ENCODE measurements around the gene C7orf57. TPM values are rescaled to one million over a fixed set of nuclear protein-coding genes. Genes with fewer than 3 reads are reported as not detected.

The C7orf57 gene
- total RNA-seq, 1 experiment from 2014 or later: 0.15 TPM

- ATAC-seq (no peak), DNase-seq (ENCODE audit: low read depth, low spot score) (no peak)
- TF ChIP-seq TCF7L2 (IDR thresholded peaks at IDR 0.05; ENCODE audit: borderline replicate concordance, extremely low read depth, insufficient read depth, insufficient read length) (no peak), YY1 (IDR thresholded peaks at IDR 0.05; ENCODE audit: extremely low read depth, insufficient replicate concordance, low read depth, low read length) (no peak), SP1 (IDR thresholded peaks at IDR 0.05; ENCODE audit: low read depth) (no peak)
- Histone ChIP-seq H3K27me3 (ENCODE audit: insufficient read depth, low read length) (no peaks in the 10 kb centered on the region), H3K9me3 (ENCODE audit: control insufficient read depth in 1 of 2, insufficient read depth in 1 of 2, low read depth in 1 of 2, low read length in 2 of 2) (no peaks in the 10 kb centered on the region), H3K4me2 (ENCODE audit: low read length) (peak overlapping the region; percentile 95), H3K4me1 (ENCODE audit: control insufficient read depth in 1 of 2, insufficient read depth in 2 of 2, low read length in 2 of 2) (peaks cover 58 to 85% of the 10 kb centered on the region in 2 experiments), H3K36me3 (ENCODE audit: control insufficient read depth in 1 of 2, insufficient read depth in 2 of 2, low read length in 2 of 2) (no peaks in the 10 kb centered on the region), H3K4me3 (replicated peaks in 1 of 2; ENCODE audit: low read depth in 1 of 2, low read length in 2 of 2) (no peak overlapping the region), H4K20me1 (ENCODE audit: insufficient read depth) (no peaks in the 10 kb centered on the region), H3K9me2 (ENCODE audit: insufficient read depth) (no peaks in the 10 kb centered on the region), H3K27ac (ENCODE audit: low read depth, low read length) (no peak overlapping the region), H3K79me2 (ENCODE audit: insufficient read depth, low read length) (peaks cover 3% of the 10 kb centered on the region; the same call in 1 of the 2 replicates), H3K9ac (ENCODE audit: low read length) (peak overlapping the region; percentile 49; the same call in 1 of the 2 replicates), H2AFZ (ENCODE audit: low read depth, low read length, poor library complexity, severe bottlenecking) (no peak overlapping the region)
- ChIA-PET POLR2A (interaction anchor here (2.2 to 3.0 kb wide), 2 partner anchors 10 to 86 kb away, joined by 5 to 23 read pairs; no protein-coding TSS in a partner anchor), CTCF (interaction anchor here (1.0 kb wide), 1 partner anchor 17 kb away, joined by 3 read pairs; no protein-coding TSS in a partner anchor), RAD21 (ENCODE audit: low non-redundant PET in 1 of 2, low total read pairs in 2 of 2, uncharacterized antibody in 2 of 2, unreplicated experiment in 2 of 2) (no interaction called here)
- intact Hi-C loops (cut with micrococcal nuclease): loop anchor here (1.0 kb wide), 1 partner anchor 86 kb away; no protein-coding TSS in a partner anchor
- no TSS peak for BruUV-seq (replicated peaks)
These were observed 50.6 kb downstream of the C7orf57 start for GRCh38 chr7:48085942-48086341.

- Histone ChIP-seq H3K36me3 (ENCODE audit: control insufficient read depth in 1 of 2, insufficient read depth in 2 of 2, low read length in 2 of 2) (no peaks in the 10 kb centered on the region), H3K9me2 (ENCODE audit: insufficient read depth) (no peaks in the 10 kb centered on the region), H3K9ac (ENCODE audit: low read length) (no peak overlapping the region), H2AFZ (ENCODE audit: low read depth, low read length, poor library complexity, severe bottlenecking) (no peak overlapping the region), H4K20me1 (ENCODE audit: insufficient read depth) (no peaks in the 10 kb centered on the region), H3K79me2 (ENCODE audit: insufficient read depth, low read length) (peaks cover 3% of the 10 kb centered on the region; the same call in 1 of the 2 replicates), H3K4me2 (ENCODE audit: low read length) (peak overlapping the region; percentile 95), H3K9me3 (ENCODE audit: control insufficient read depth in 1 of 2, insufficient read depth in 1 of 2, low read depth in 1 of 2, low read length in 2 of 2) (no peaks in the 10 kb centered on the region), H3K27ac (ENCODE audit: low read depth, low read length) (no peak overlapping the region), H3K27me3 (ENCODE audit: insufficient read depth, low read length) (no peaks in the 10 kb centered on the region), H3K4me1 (ENCODE audit: control insufficient read depth in 1 of 2, insufficient read depth in 2 of 2, low read length in 2 of 2) (peaks cover 72 to 93% of the 10 kb centered on the region in 2 experiments), H3K4me3 (replicated peaks in 1 of 2; ENCODE audit: low read depth in 1 of 2, low read length in 2 of 2) (no peak overlapping the region)
- BruUV-seq (replicated peaks): no TSS peak
- intact Hi-C loops (cut with micrococcal nuclease): no loop called here
- no peak for TF ChIP-seq ZNF274 (IDR thresholded peaks at IDR 0.05; ENCODE audit: low read depth, low read length)
- TF ChIP-seq POLR2A (IDR thresholded peaks at IDR 0.05; ENCODE audit: borderline replicate concordance, extremely low read depth, insufficient read depth, insufficient read length): no peak
- TF ChIP-seq SIN3A (IDR thresholded peaks at IDR 0.05; ENCODE audit: low read depth): no peak
- TF ChIP-seq MAX (IDR thresholded peaks at IDR 0.05): no peak
- no peak for TF ChIP-seq RAD21 (IDR thresholded peaks at IDR 0.05; ENCODE audit: low read depth)
- no peak for TF ChIP-seq YY1 (IDR thresholded peaks at IDR 0.05; ENCODE audit: extremely low read depth, insufficient replicate concordance, low read depth, low read length)
- TF ChIP-seq ZFX (IDR thresholded peaks at IDR 0.05): no peak
- ATAC-seq: no peak
- ChIA-PET RAD21 (ENCODE audit: low non-redundant PET in 1 of 2, low total read pairs in 2 of 2, uncharacterized antibody in 2 of 2, unreplicated experiment in 2 of 2) (no interaction called here), CTCF (interaction anchor here (1.5 kb wide), 1 partner anchor 96 kb away, joined by 5 read pairs; no protein-coding TSS in a partner anchor), POLR2A (interaction anchor here (0.7 to 3.0 kb wide), 4 partner anchors 87 to 523 kb away, joined by 3 to 23 read pairs (median 4); no protein-coding TSS in a partner anchor)
- DNase-seq (ENCODE audit: low read depth, low spot score): no peak
These were observed 52.0 kb downstream of the C7orf57 start for GRCh38 chr7:48087349-48087748.

Measured in HCT116 (cell line).